IPS-18c (cell line): ENCODE results near the gene TMEM63A.
"Not testable (repeated sequence)": the region's sequence is repeated elsewhere in the genome, so short reads cannot be mapped to it uniquely, and the experiment has no call there.

Experiments
- H3K4me3 ChIP-seq: 2 replicates; pipeline ENCODE4 v1.7.0; 2013; ENCODE audit warnings: low read depth, mild to moderate bottlenecking, low read length, moderate library complexity; ENCODE audit not compliant: insufficient read depth
- H3K9me3 ChIP-seq: one replicate; pipeline ENCODE4 v1.6.1; 2013; ENCODE audit warnings: mild to moderate bottlenecking, low read length, moderate library complexity; ENCODE audit not compliant: control insufficient read depth, insufficient read depth

The TMEM63A gene

DNA sequence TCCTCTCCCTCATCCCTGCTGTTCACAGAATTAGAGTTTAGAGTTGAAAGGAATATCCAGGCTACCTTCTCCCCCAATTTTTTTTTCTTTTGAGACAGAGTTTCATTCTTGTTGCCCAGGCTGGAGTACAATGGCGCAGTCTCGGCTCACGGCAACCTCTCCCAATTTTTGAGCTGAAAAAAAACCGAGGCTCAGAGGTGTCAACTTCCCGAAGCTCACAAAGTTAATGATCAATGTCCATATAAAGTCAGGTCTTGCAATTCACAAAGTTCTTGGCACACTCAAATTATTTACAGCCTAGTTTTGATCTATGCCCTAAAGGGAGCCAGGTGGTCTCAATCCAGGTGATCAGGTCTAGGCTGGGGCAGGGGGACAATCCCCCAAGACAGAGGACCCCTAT, 7.6 kb upstream of the TMEM63A start:
- Histone ChIP-seq H3K9me3 (no peaks in the 10 kb centered on the region), H3K4me3 (no peak overlapping the region)

GRCh38 chr1:225888898-225889601, 6.9 kb upstream of the TMEM63A start, which contains the start of gene LEFTY1:
Gene LEFTY1, minus strand, starts transcription at chr1:225889146. Its CDS starts 80 bp downstream, at chr1:225889066.
- Histone ChIP-seq H3K4me3 (no peak within 1 kb of the TSS), H3K9me3 (no peaks in the 10 kb centered on the region)

GRCh38 chr1:225888289-225888897, 6.2 kb upstream of the TMEM63A start:
- Histone ChIP-seq H3K9me3 (peaks cover 2% of the 10 kb centered on the region), H3K4me3 (no peak overlapping the region)

- H3K4me3 ChIP-seq, result not testable (repeated sequence)
These were observed 5.5 kb upstream of the TMEM63A start for GRCh38 chr1:225887554-225888288.

GRCh38 chr1:225887030-225887314, 4.8 kb upstream of the TMEM63A start:
- Histone ChIP-seq H3K4me3 (no peak overlapping the region), H3K9me3 (peaks cover 2% of the 10 kb centered on the region)

More at GRCh38 chr1:225887554-225888288, 5.5 kb upstream of the TMEM63A start:
- not testable (repeated sequence) for H3K9me3 ChIP-seq

DNA sequence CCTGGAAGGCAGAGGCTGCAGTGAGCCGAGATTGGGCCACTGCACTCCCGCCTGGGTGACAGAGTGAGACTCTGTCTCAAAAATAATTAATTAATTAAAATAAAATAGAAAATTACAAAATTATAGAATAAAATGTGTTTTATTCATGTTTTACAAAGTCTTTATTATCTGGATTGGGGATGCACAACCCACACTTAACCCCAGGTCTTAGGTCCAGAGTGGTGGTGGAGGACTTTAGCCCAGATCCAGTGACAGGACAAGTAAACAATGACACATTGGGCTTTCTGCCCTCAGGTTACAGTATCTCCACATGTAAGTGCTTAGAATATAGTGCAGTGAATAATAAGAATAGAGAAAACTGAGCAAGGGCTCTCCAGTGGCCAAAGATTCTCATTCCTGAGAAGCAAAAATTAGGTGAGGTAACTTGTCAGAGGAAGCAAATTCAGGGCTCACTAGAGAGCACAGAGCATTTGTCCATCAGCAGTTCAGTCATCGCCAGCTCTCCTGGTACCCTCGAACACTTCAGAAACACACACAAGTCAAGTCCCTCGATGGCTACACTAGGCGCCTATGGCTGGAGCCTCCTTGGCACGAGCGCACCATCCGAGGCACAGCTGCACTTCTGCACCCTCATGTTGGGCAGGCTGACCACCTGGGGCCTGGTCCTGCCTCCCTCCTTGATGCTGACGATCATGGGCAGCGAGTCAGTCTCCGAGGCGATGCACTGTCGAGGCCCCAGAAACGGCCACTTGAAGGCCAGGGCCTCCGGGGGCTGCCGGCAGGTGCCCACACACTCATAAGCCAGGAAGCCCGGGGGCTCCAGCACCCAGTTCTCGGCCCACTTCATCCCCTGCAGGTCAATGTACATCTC, 4.2 kb upstream of the TMEM63A start:
- Histone ChIP-seq H3K9me3 (peaks cover 2% of the 10 kb centered on the region), H3K4me3 (no peak overlapping the region)

- H3K9me3 ChIP-seq, result peaks cover 2% of the 10 kb centered on the region
- H3K4me3 ChIP-seq, result no peak overlapping the region
These were observed 3.2 kb upstream of the TMEM63A start for GRCh38 chr1:225885336-225885735.

DNA sequence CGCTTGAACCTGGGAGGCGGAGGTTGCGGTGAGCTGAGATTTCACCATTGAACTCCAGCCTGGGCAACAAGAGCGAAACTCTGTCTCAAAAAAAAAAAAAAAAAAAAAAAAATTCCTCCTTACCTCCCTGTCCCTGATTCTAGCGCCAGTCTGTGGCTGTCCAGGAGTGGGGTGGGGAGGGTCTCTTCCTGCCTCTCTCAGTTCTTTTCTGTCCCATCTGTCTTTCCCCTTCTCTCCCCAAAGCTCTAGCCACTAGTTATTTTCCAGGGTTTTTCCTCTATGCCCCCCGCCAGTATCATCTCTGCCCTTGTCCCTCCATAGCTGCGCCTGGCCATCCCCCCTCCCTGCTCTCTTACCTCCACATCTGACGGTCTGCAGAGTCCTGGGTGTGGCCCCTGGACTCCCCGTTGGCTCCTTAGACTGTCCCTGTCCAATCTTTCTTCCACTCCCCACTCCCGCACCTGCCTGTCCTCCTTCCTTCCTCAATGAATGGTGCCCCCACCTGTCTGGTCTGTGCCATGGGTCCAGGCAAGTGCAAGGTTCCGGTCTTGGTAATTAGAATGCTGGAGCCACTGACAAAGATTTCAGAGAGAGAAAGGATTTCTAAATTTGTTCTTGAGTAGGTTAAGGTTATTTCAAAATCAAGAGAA, 1.6 kb upstream of the TMEM63A start:
- no peak overlapping the region for H3K4me3 ChIP-seq
- peaks cover 2% of the 10 kb centered on the region for H3K9me3 ChIP-seq

DNA sequence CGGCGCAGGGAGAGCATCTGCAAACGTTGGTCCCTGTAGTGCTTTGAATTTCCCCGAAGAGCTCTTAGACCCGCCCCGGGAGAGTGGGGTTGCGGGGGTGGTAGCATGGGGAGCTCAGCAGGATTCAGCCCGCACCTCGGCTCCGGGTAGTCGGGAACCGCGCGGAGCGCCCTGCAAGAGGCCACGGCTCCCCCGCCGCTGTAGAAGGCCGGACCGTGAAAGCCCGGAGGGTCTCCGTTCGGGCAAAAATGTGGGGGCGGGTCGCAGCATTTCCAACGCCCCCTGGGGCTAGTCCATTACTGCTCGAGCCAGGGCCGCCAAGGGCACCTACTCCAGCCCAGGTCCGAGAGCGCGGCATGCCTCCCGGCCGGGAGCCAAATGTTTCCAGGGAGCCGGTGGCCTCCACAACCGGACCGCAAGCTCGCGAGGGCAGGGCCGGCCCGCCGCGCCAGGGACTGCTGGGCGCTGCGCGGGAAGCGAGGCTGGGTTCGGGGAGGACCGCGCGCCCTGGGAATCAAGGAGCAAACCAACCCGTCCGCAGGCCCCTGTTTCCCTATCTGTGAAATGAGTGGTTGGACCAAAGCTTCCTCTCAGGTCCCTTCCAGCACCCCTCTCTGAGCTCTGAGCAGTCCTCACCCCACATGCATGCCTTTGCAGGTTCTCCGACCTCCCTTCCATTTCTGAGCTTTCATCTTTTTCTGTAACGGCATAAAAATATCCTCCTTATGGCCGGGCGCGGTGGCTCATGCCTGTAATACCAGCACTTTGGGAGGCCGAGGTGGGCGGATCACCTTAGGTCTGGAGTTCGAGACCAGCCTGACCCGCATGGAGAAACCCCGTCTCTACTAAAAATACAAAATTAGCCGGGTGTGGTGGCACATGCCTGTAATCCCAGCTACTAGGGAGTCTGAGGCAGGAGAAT, 775 bp upstream of the TMEM63A start:
- H3K9me3 ChIP-seq, result peaks cover 2% of the 10 kb centered on the region
- peak overlapping the region; percentile 74 for H3K4me3 ChIP-seq

DNA sequence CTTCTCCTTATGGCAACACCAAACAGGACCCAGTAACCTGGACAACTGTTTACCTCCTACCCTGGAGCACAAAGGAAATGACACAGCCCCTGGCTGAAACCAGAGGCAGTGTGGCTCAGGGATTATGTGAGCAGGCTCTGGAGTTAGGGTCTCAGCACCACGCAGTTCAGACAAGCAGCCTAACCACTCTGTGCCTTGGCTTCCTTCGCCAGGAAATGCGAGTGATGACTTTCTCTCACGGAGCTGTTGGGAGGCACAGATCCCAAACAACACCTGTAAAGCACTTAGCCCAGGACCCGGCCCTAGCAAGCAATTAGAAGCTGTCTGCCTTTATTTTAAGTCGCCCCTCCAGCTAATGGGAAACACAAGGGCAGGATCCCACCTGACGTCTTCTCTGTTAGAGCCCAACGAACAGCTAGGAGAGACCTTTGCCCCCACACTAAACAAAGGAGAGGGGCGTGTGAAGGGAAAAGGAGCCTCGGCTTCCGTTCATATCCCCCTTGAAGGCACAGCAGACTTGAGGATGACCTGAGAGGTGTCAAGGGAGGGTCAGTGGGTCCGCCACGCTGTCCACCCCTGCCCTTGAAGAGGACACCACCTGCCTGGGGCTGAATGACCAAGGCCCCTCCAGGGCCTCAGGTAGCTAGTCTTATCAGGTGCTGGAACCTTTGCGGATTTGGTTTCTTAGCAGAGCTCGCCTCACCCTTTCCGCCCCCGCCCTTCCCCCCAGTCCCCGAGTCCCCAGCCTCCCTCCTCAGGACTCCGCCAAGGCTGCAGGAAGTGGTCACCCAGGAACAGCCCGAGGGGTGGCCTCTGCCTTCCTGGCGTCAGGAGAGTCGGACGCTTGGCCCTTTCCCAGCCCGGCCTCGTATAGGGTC, 860 bp downstream of the TMEM63A start:
- peak overlapping the region; percentile 74 for H3K4me3 ChIP-seq
- peaks cover 2% of the 10 kb centered on the region for H3K9me3 ChIP-seq

- peaks cover 2% of the 10 kb centered on the region for H3K9me3 ChIP-seq
- H3K4me3 ChIP-seq, result no peak overlapping the region
These were observed 1.5 kb downstream of the TMEM63A start for GRCh38 chr1:225880636-225881035.

- Histone ChIP-seq H3K4me3 (no peak overlapping the region), H3K9me3 (peaks cover 2% of the 10 kb centered on the region)
These were observed 2.0 kb downstream of the TMEM63A start for GRCh38 chr1:225880222-225880588.

DNA sequence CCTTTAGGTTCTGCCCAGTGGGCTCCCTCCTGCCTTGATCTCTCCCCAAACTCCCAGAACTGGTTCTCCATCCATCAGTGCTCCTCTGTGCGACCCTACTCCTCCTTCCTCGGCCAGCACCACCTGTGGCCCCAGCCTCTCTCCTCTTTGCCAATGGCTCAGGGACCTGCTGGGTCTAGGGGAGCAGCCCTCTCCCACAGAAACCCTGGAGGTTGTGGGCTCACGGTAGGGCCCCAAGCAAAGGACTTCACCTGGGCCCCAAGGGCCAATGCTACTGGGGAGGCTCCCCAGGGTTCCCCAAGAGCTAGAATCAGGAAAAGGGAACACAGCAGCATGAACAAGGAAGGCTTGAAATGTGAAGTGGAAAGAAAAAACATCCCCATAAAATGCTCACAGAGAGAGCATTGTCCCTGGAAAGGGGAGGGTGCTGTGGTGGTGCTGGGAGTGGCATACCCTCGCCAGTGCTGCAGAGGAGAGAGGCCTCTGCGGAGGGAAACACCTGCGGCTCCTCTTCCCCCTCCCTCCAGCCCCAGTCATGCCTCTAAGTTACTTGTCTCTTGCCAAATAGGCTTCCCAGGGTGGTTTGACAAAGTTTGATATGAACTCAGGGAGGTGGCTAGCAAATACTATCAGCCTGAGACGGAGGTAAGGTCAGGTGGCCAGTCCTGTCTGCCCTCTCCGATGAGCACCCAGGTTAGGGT, 2.5 kb downstream of the TMEM63A start:
- Histone ChIP-seq H3K9me3 (peaks cover 2% of the 10 kb centered on the region), H3K4me3 (no peak overlapping the region)

DNA sequence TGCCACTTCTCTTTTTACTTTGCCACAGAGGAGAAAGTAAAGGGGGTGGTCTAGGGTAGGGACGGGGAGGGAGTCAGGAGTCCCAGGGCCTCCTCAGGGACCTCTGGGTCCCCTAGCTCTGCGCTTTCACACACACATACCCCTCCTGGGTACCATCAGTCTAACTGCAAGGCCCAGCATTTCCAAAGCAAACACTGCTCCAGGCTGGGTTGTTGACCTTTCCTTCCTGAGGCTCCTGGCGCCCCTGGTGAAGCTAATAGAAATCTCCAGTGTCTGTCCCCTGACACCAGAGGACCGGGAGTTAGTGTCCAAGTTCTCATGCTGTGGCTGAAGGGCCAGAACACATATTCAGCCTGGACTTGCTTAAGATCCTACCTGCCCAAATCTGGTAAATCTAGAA, 3.9 kb downstream of the TMEM63A start:
- Histone ChIP-seq H3K9me3 (no peaks in the 10 kb centered on the region), H3K4me3 (no peak overlapping the region)

DNA sequence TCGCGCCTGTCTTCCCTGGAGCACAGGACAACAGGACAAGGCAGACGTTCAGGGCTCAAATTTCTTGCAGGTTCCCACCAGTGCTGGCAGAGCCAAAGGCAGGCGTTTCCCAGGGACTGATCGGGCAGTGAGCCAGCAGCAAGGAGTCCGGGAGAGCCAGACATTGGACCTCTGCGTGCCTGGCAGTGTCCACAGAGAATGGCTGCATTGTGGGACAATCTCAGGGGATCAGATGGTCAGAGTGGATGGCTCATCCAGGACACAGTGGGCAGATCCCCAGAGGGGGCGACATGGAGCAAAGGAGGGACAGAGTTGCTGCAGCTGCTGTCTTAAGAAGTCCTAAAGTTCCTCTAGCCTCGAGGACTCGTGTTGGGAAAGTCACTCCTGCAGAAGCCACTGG, 4.6 kb downstream of the TMEM63A start:
- Histone ChIP-seq H3K9me3 (no peaks in the 10 kb centered on the region), H3K4me3 (no peak overlapping the region)
